GM19463 (cell line): Measurements from ENCODE around the gene SEMA5B.

ENCODE experiments used
- ATAC-seq: cut with Tn5 transposase; IDR thresholded peaks from one replicate; pipeline ENCODE4 v1.9.1; 2021; ENCODE audit warnings: mild to moderate bottlenecking, moderate library complexity; ENCODE audit not compliant: unreplicated experiment

The SEMA5B gene

GRCh38 chr3:123060054-123060453 lies 32.5 kb upstream of the SEMA5B start:
- ATAC-seq: no peak

GRCh38 chr3:123058505-123058904 lies 30.9 kb upstream of the SEMA5B start:
- no peak for ATAC-seq

- ATAC-seq: no peak
Measured at GRCh38 chr3:123055352-123055751, 27.8 kb upstream of the SEMA5B start.

GRCh38 chr3:123054931-123055330 lies 27.4 kb upstream of the SEMA5B start:
- no peak for ATAC-seq

- ATAC-seq: no peak
Measured at GRCh38 chr3:123054109-123054778, 26.7 kb upstream of the SEMA5B start.

- no peak for ATAC-seq
Measured at GRCh38 chr3:123053107-123053506, 25.5 kb upstream of the SEMA5B start.

- ATAC-seq: no peak
Measured at GRCh38 chr3:123050666-123051065, 23.1 kb upstream of the SEMA5B start.

GRCh38 chr3:123048480-123049237 lies 21.1 kb upstream of the SEMA5B start:
- ATAC-seq: no peak

- no peak for ATAC-seq
Measured at GRCh38 chr3:123047062-123047319, 19.4 kb upstream of the SEMA5B start.

- ATAC-seq: no peak
Measured at GRCh38 chr3:123046262-123047061, 18.9 kb upstream of the SEMA5B start.

- no peak for ATAC-seq
Measured at GRCh38 chr3:123044981-123045763, 17.6 kb upstream of the SEMA5B start.

GRCh38 chr3:123042413-123042812 lies 14.8 kb upstream of the SEMA5B start:
- ATAC-seq: no peak

- ATAC-seq: no peak
Measured at GRCh38 chr3:123039178-123039577, 11.6 kb upstream of the SEMA5B start.

GRCh38 chr3:123038751-123039150 lies 11.2 kb upstream of the SEMA5B start:
- no peak for ATAC-seq

GRCh38 chr3:123037015-123037375 lies 9.4 kb upstream of the SEMA5B start:
- ATAC-seq: no peak

- no peak for ATAC-seq
Measured at GRCh38 chr3:123036352-123037014, 8.9 kb upstream of the SEMA5B start.

GRCh38 chr3:123034996-123035395 lies 7.4 kb upstream of the SEMA5B start:
- ATAC-seq: no peak

GRCh38 chr3:123034120-123034519 lies 6.6 kb upstream of the SEMA5B start:
- ATAC-seq: no peak

GRCh38 chr3:123032057-123032456 lies 4.5 kb upstream of the SEMA5B start:
- ATAC-seq: no peak

GRCh38 chr3:123031051-123031450 lies 3.5 kb upstream of the SEMA5B start:
- ATAC-seq: no peak
